ENCODE data around the gene LY9. TPM values are rescaled to one million over a fixed set of nuclear protein-coding genes. Genes with fewer than 3 reads are reported as not detected.

LY9 gene
- total RNA-seq, 1 experiment from 2014 or later, result 6.9 TPM

GRCh38 chr1:160799641-160800040 is 3.7 kb downstream of the LY9 start:
- Histone ChIP-seq H3K27ac (no peak overlapping the region), H3K9me3 (ENCODE audit: insufficient read depth, low read depth) (no peaks in the 10 kb centered on the region), H3K79me2 (ENCODE audit: low read depth) (no peaks in the 10 kb centered on the region), H3K4me2 (no peak overlapping the region), H3K9me2 (ENCODE audit: insufficient read depth) (no peaks in the 10 kb centered on the region), H2AFZ (no peak overlapping the region), H3K27me3 (ENCODE audit: insufficient read depth, low read depth) (no peaks in the 10 kb centered on the region), H3K36me3 (ENCODE audit: low read depth) (no peaks in the 10 kb centered on the region), H3F3A (ENCODE audit: insufficient read depth, low read depth) (no peaks in the 10 kb centered on the region), H4K20me1 (ENCODE audit: insufficient read depth) (no peaks in the 10 kb centered on the region), H3K4me3 (no peak overlapping the region), H3K4me1 (replicated peaks; ENCODE audit: insufficient read depth) (peaks cover 21% of the 10 kb centered on the region)
- no TSS peak for BruUV-seq (replicated peaks)
- intact Hi-C loops (cut with micrococcal nuclease; ENCODE audit: unreplicated experiment), result no loop called here
- no peak for DNase-seq
- no peak for TF ChIP-seq CTCF (conservative IDR thresholded peaks at IDR 0.05)
- no peak for TF ChIP-seq EZH2 (IDR thresholded peaks at IDR 0.05; ENCODE audit: low read depth)
- CTCF ChIA-PET, result no interaction called here
- POLR2A ChIA-PET (ENCODE audit: unreplicated experiment), result no interaction called here

- H3K9me2 ChIP-seq (ENCODE audit: insufficient read depth), result no peaks in the 10 kb centered on the region
- no peaks in the 10 kb centered on the region for H3K79me2 ChIP-seq (ENCODE audit: low read depth)
- no peak for DNase-seq
- H2AFZ ChIP-seq, result no peak overlapping the region
- ChIA-PET POLR2A (ENCODE audit: unreplicated experiment) (no interaction called here), CTCF (no interaction called here)
- intact Hi-C loops (cut with micrococcal nuclease; ENCODE audit: unreplicated experiment), result no loop called here
- TF ChIP-seq CTCF (conservative IDR thresholded peaks at IDR 0.05), result no peak
- no peak for TF ChIP-seq EZH2 (IDR thresholded peaks at IDR 0.05; ENCODE audit: low read depth)
- BruUV-seq (replicated peaks), result no TSS peak
- no peaks in the 10 kb centered on the region for H4K20me1 ChIP-seq (ENCODE audit: insufficient read depth)
- H3K36me3 ChIP-seq (ENCODE audit: low read depth), result no peaks in the 10 kb centered on the region
- no peaks in the 10 kb centered on the region for H3K27me3 ChIP-seq (ENCODE audit: insufficient read depth, low read depth)
- no peak overlapping the region for H3K4me2 ChIP-seq
- H3K4me3 ChIP-seq, result no peak overlapping the region
- H3K9me3 ChIP-seq (ENCODE audit: insufficient read depth, low read depth), result no peaks in the 10 kb centered on the region
- H3F3A ChIP-seq (ENCODE audit: insufficient read depth, low read depth), result no peaks in the 10 kb centered on the region
- peaks cover 21% of the 10 kb centered on the region for H3K4me1 ChIP-seq (replicated peaks; ENCODE audit: insufficient read depth)
- no peak overlapping the region for H3K27ac ChIP-seq
These were observed 4.2 kb downstream of the LY9 start for GRCh38 chr1:160800142-160800541.

GRCh38 chr1:160800645-160801408 is 4.9 kb downstream of the LY9 start:
- DNase-seq, result no peak
- no TSS peak for BruUV-seq (replicated peaks)
- H3K4me3 ChIP-seq, result no peak overlapping the region
- POLR2A ChIA-PET (ENCODE audit: unreplicated experiment), result no interaction called here
- H3K27ac ChIP-seq, result no peak overlapping the region
- H2AFZ ChIP-seq, result no peak overlapping the region
- H3K36me3 ChIP-seq (ENCODE audit: low read depth), result no peaks in the 10 kb centered on the region
- no peaks in the 10 kb centered on the region for H3K79me2 ChIP-seq (ENCODE audit: low read depth)
- H3F3A ChIP-seq (ENCODE audit: insufficient read depth, low read depth), result no peaks in the 10 kb centered on the region
- H3K4me1 ChIP-seq (replicated peaks; ENCODE audit: insufficient read depth), result peaks cover 21% of the 10 kb centered on the region
- no peaks in the 10 kb centered on the region for H3K9me2 ChIP-seq (ENCODE audit: insufficient read depth)
- TF ChIP-seq EZH2 (IDR thresholded peaks at IDR 0.05; ENCODE audit: low read depth), result no peak
- TF ChIP-seq CTCF (conservative IDR thresholded peaks at IDR 0.05), result no peak
- H3K4me2 ChIP-seq, result no peak overlapping the region
- intact Hi-C loops (cut with micrococcal nuclease; ENCODE audit: unreplicated experiment), result no loop called here
- H4K20me1 ChIP-seq (ENCODE audit: insufficient read depth), result no peaks in the 10 kb centered on the region
- CTCF ChIA-PET, result no interaction called here
- H3K27me3 ChIP-seq (ENCODE audit: insufficient read depth, low read depth), result no peaks in the 10 kb centered on the region
- no peaks in the 10 kb centered on the region for H3K9me3 ChIP-seq (ENCODE audit: insufficient read depth, low read depth)
